IMR-90 (cell line): ENCODE results near the gene C1QTNF5. TPM values are rescaled to one million over a fixed set of nuclear protein-coding genes. Genes with fewer than 3 reads are reported as not detected.

Experiments used
- ATAC-seq: fragments of 200-7000 bp; cut with Tn5 transposase; 2 replicates; pipeline ENCODE4 v1.9.1; 2020; ENCODE audit warnings: low read depth, mild to moderate bottlenecking, moderate library complexity
- BruUV-seq: library from RNA; stranded (reverse); fragments of 400-500 nt; replicated peaks from 2 replicates; lab custom pipeline; 2021; lab: Mats Ljungman, UMichigan
- CTCF ChIA-PET: fragments of 300-600 bp; formaldehyde crosslinking; extraction: SDS; loops from one replicate; lab custom pipeline; 2021; ENCODE audit warnings: antibody characterized with exemption; lab: Yijun Ruan, JAX
- POLR2A ChIA-PET: fragments of 300-600 bp; sonication (Branson Sonifier 250); formaldehyde crosslinking; loops from one replicate; lab custom pipeline; 2022; ENCODE audit warnings: antibody characterized with exemption; ENCODE audit not compliant: unreplicated experiment; lab: Charles Lee
- DNase-seq: peaks from one replicate; pipeline ENCODE4 v3.0.0; 2013
- H2AFZ ChIP-seq: replicated peaks from 2 replicates; pipeline ENCODE3; 2013; ENCODE audit warnings: low read length, mild to moderate bottlenecking; ENCODE audit not compliant: poor library complexity
- H2AK5ac ChIP-seq: 2 replicates; pipeline ENCODE4 v1.6.1; 2013; ENCODE audit warnings: low read depth, low read length, inconsistent platforms
- H2AK9ac ChIP-seq: replicated peaks from 2 replicates; pipeline ENCODE3; 2013; ENCODE audit warnings: mild to moderate bottlenecking, low read depth, low read length, moderate library complexity; ENCODE audit not compliant: poor library complexity
- H2BK120ac ChIP-seq: 2 replicates; pipeline ENCODE4 v1.6.1; 2013; ENCODE audit warnings: low read depth, low read length, inconsistent platforms
- H2BK15ac ChIP-seq: 3 replicates; pipeline ENCODE4 v1.6.1; 2013; ENCODE audit warnings: low read depth, low read length, inconsistent platforms
- H2BK20ac ChIP-seq: 2 replicates; pipeline ENCODE4 v1.6.1; 2013; ENCODE audit warnings: low read depth, mild to moderate bottlenecking, inconsistent platforms, low read length, moderate library complexity
- H2BK5ac ChIP-seq: 2 replicates; pipeline ENCODE4 v1.6.1; 2013; ENCODE audit warnings: mild to moderate bottlenecking, low read depth, low read length, inconsistent platforms; ENCODE audit not compliant: poor library complexity, severe bottlenecking
- H3K14ac ChIP-seq: replicated peaks from 2 replicates; pipeline ENCODE4 v1.6.1; 2013; ENCODE audit warnings: low read depth, low read length, inconsistent platforms
- H3K18ac ChIP-seq: 2 replicates; pipeline ENCODE4 v1.6.1; 2013; ENCODE audit warnings: low read depth, low read length, control low read depth
- H3K23ac ChIP-seq: 2 replicates; pipeline ENCODE4 v1.6.1; 2013; ENCODE audit warnings: low read depth, low read length, inconsistent platforms
- H3K27ac ChIP-seq: 2 replicates; pipeline ENCODE4 v1.5.1; 2013; ENCODE audit warnings: mild to moderate bottlenecking, control low read depth, low read length; ENCODE audit not compliant: insufficient read depth
- H3K27me3 ChIP-seq: 2 replicates; pipeline ENCODE4 v1.6.1; 2013; ENCODE audit warnings: low read length; ENCODE audit not compliant: control insufficient read depth, insufficient read depth
- H3K36me3 ChIP-seq: 2 replicates; pipeline ENCODE4 v1.6.1; 2013; ENCODE audit warnings: low read length, mixed read lengths; ENCODE audit not compliant: control insufficient read depth, insufficient read depth
- H3K4ac ChIP-seq: 2 replicates; pipeline ENCODE4 v1.6.1; 2013; ENCODE audit warnings: low read depth, low read length, inconsistent platforms
- H3K4me1 ChIP-seq: 2 replicates; pipeline ENCODE4 v1.6.1; 2013; ENCODE audit warnings: low read length, mixed read lengths; ENCODE audit not compliant: control insufficient read depth, insufficient read depth
- H3K4me2 ChIP-seq: 2 replicates; pipeline ENCODE4 v1.6.1; 2013; ENCODE audit warnings: low read depth, mild to moderate bottlenecking, control low read depth, low read length, moderate library complexity
- H3K4me3 ChIP-seq: 2 replicates; pipeline ENCODE4 v1.5.1; 2013; ENCODE audit warnings: low read depth, mild to moderate bottlenecking, control low read depth, low read length, moderate library complexity; ENCODE audit not compliant: insufficient read depth
- H3K56ac ChIP-seq: 2 replicates; pipeline ENCODE4 v1.6.1; 2013; ENCODE audit warnings: low read length, inconsistent platforms; ENCODE audit not compliant: insufficient read depth; ENCODE audit errors: extremely low read depth
- H3K79me1 ChIP-seq, 2 experiments: 2 replicates each; pipeline ENCODE4 v1.6.1; 2013; ENCODE audit warnings: low read length in 2 of 2, inconsistent platforms in 1 of 2, low read depth in 1 of 2
- H3K9ac ChIP-seq: 2 replicates; pipeline ENCODE4 v1.6.1; 2013; ENCODE audit warnings: low read depth, low read length, control low read depth
- H3K9me1 ChIP-seq: 2 replicates; pipeline ENCODE4 v1.6.1; 2013; ENCODE audit warnings: low read length, inconsistent platforms; ENCODE audit not compliant: insufficient read depth
- H3K9me3 ChIP-seq: 2 replicates; pipeline ENCODE4 v1.6.1; 2013; ENCODE audit warnings: low read length; ENCODE audit not compliant: control insufficient read depth, insufficient read depth
- H4K20me1 ChIP-seq: 2 replicates; pipeline ENCODE4 v1.6.1; 2013; ENCODE audit warnings: low read length, inconsistent platforms; ENCODE audit not compliant: insufficient read depth
- H4K5ac ChIP-seq: 2 replicates; pipeline ENCODE4 v1.6.1; 2013; ENCODE audit warnings: mild to moderate bottlenecking, low read depth, low read length, control low read depth
- H4K8ac ChIP-seq, 2 experiments: 2 replicates each; pipeline ENCODE4 v1.6.1; 2013; ENCODE audit warnings: low read depth in 2 of 2, low read length in 2 of 2, control low read depth in 1 of 2, inconsistent platforms in 1 of 2
- H4K91ac ChIP-seq: 2 replicates; pipeline ENCODE4 v1.6.1; 2013; ENCODE audit warnings: low read depth, low read length, inconsistent platforms; ENCODE audit not compliant: insufficient read depth
- BHLHE40 ChIP-seq: fragments of 150-350 bp; IDR thresholded peaks from 2 replicates; pipeline ENCODE4 v1.6.1; 2016; ENCODE audit warnings: mild to moderate bottlenecking, low read depth, low read length
- CEBPB ChIP-seq: IDR thresholded peaks from 2 replicates; pipeline ENCODE4 v1.6.1; 2012; ENCODE audit warnings: low read depth, low read length, improper control_type of control experiment
- CHD1 ChIP-seq: IDR thresholded peaks from 2 replicates; pipeline ENCODE4 v1.6.1; 2012; ENCODE audit warnings: low read depth, low read length, improper control_type of control experiment
- FOS ChIP-seq: fragments of 150-350 bp; IDR thresholded peaks from 2 replicates; pipeline ENCODE4 v1.6.1; 2016; ENCODE audit warnings: low read depth, low read length
- MAZ ChIP-seq: IDR thresholded peaks from 2 replicates; pipeline ENCODE4 v1.6.1; 2012; ENCODE audit warnings: low read depth, mild to moderate bottlenecking, low read length, improper control_type of control experiment, moderate library complexity, borderline replicate concordance
- MXI1 ChIP-seq: IDR thresholded peaks from 2 replicates; pipeline ENCODE4 v1.6.1; 2012; ENCODE audit warnings: low read depth, mild to moderate bottlenecking, low read length, moderate library complexity, borderline replicate concordance
- NFE2L2 ChIP-seq: fragments of 150-350 bp; IDR thresholded peaks from 2 replicates; pipeline ENCODE4 v1.6.1; 2016; ENCODE audit warnings: low read depth, mild to moderate bottlenecking, low read length
- POLR2A ChIP-seq: IDR thresholded peaks from 2 replicates; pipeline ENCODE4 v1.6.1; 2012; ENCODE audit warnings: mild to moderate bottlenecking, low read depth, low read length
- RAD21 ChIP-seq: IDR thresholded peaks from 2 replicates; pipeline ENCODE4 v1.6.1; 2012; ENCODE audit warnings: low read length, improper control_type of control experiment
- RFX5 ChIP-seq: IDR thresholded peaks from 2 replicates; pipeline ENCODE4 v1.8.0; 2012; ENCODE audit warnings: low read depth, mild to moderate bottlenecking, low read length, moderate library complexity
- SMC3 ChIP-seq: fragments of 150-350 bp; IDR thresholded peaks from 2 replicates; pipeline ENCODE4 v1.6.1; 2016; ENCODE audit warnings: low read depth, mild to moderate bottlenecking, antibody characterized with exemption, low read length, moderate library complexity
- WGBS, 2 experiments: methylation state at CpG; one replicate each; pipeline versions ENCODE4 v1.1.5 to v1.1.7; 2013; ENCODE audit warnings: missing lambda C conversion rate in 2 of 2; ENCODE audit not compliant: insufficient read length in 1 of 2; ENCODE audit errors: extremely low coverage in 2 of 2; 5-methylcytosine and 5-hydroxymethylcytosine counted together
- dilution Hi-C: fragments of 300-500 bp; cut with HindIII; formaldehyde crosslinking; loops from one replicate; pipeline ENCODE4 v1.14.3; 2018; ENCODE audit warnings: low sequenced_read_pairs; ENCODE audit not compliant: unreplicated experiment
- in situ Hi-C: fragments of 300-500 bp; cut with MboI; formaldehyde crosslinking; loops from 3 replicates; pipeline ENCODE4 v1.14.3; 2019; ENCODE audit warnings: low sequenced_read_pairs, inconsistent platforms, mixed read lengths
- intact Hi-C: fragments of 100-400 bp; cut with micrococcal nuclease; formaldehyde crosslinking; loops from 2 replicates; pipeline ENCODE4 v1.10.0; 2022
- polyA plus RNA-seq, 3 experiments: library from polyadenylated mRNA; depleted of rRNA; stranded (reverse); fragments of >200 nt; gene quantifications; 2 replicates each; pipeline ENCODE4 v1.2.3, GENCODE V29; 2012; ENCODE audit warnings: low replicate concordance in 1 of 3
- total RNA-seq: library from RNA; depleted of rRNA; stranded (reverse); fragments of >200 nt; gene quantifications from 2 replicates; pipeline ENCODE4 v1.2.3, GENCODE V29; 2012
- TF ChIP-seq, protein P1 (sequence below): conservative IDR thresholded peaks from 2 replicates; pipeline ENCODE4 v1.5.1; 2012; ENCODE audit warnings: mild to moderate bottlenecking, low read depth, low read length, improper control_type of control experiment
- TF ChIP-seq, protein P2 (sequence below): fragments of 150-350 bp; IDR thresholded peaks from 2 replicates; pipeline ENCODE4 v1.6.1; 2016; ENCODE audit warnings: low read depth, mild to moderate bottlenecking, low read length, moderate library complexity, borderline replicate concordance
- TF ChIP-seq, protein P3 (sequence below): fragments of 150-350 bp; IDR thresholded peaks from 2 replicates; pipeline ENCODE4 v1.6.1; 2017; ENCODE audit warnings: mild to moderate bottlenecking, antibody characterized with exemption, low read length, low read depth

Gene C1QTNF5
- total and polyA plus RNA-seq, 2 of the 4 experiments (the other 2 are of a cell fraction): 2.0 to 5.4 TPM

DNA sequence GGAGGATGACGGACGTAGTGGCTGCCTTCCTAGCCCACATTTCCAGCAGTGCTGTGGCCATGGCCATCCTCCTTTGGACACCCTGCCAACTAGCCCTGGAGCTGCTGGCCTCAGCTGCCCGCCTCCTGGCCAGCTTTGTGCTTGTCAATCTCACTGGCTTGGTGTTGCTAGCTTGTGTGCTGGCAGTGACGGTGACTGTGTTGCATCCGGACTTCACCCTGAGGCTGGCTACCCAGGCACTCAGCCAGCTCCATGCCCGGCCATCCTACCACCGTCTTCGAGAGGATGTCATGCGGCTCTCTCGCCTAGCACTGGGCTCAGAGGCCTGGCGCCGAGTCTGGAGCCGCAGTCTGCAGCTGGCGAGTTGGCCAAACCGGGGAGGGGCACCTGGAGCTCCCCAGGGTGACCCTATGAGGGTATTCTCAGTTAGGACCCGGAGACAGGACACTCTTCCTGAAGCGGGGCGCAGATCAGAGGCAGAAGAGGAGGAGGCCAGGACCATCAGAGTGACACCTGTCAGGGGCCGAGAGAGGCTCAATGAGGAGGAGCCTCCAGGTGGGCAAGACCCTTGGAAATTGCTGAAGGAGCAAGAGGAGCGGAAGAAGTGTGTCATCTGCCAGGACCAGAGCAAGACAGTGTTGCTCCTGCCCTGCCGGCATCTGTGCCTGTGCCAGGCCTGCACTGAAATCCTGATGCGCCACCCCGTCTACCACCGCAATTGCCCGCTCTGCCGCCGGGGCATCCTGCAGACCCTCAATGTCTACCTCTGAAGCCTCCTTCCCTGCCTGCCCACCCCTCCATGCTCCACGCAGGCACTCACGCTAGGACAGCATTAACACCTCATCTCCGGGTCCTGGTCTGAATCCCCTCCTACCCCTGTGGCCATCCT lies 4.8 kb downstream of the C1QTNF5 start:
- peak overlapping the region; percentile 23; the same call in 1 of the 2 replicates for H2AK5ac ChIP-seq
- no peak overlapping the region for H2AFZ ChIP-seq
- H3K27ac ChIP-seq: no peak overlapping the region; the same call in 1 of the 2 replicates
- peaks cover 17 to 38% of the 10 kb centered on the region in 2 experiments; a peak in 3 of 4 replicates for H3K79me1 ChIP-seq
- no peak overlapping the region for H3K9ac ChIP-seq
- POLR2A ChIA-PET: no interaction called here
- no peak overlapping the region for H2BK5ac ChIP-seq
- no peak overlapping the region for H2BK15ac ChIP-seq
- peaks cover 2% of the 10 kb centered on the region; the same call in 1 of the 2 replicates for H3K36me3 ChIP-seq
- H3K27me3 ChIP-seq: no peaks in the 10 kb centered on the region
- in situ Hi-C loops: no loop called here
- BruUV-seq: no TSS peak
- no peak overlapping the region; the same call in 1 of the 2 replicates for H3K4me2 ChIP-seq
- CTCF ChIA-PET: interaction anchor here (1.1 kb wide), 1 partner anchor 241 kb away, joined by 3 read pairs; a partner anchor contains a TSS
- no peak overlapping the region for H4K5ac ChIP-seq
- no peak overlapping the region for H2BK120ac ChIP-seq
- no peak overlapping the region for H3K4me3 ChIP-seq
- ATAC-seq: no peak
- intact Hi-C loops: loop anchor here (5.0 kb wide), 1 partner anchor 189 kb away; the partner anchor contains the start of gene ABCG4
- peak overlapping the region; percentile 57; the same call in 1 of the 2 replicates for H4K91ac ChIP-seq
- dilution Hi-C loops: no loop called here
- no peak overlapping the region for H4K8ac ChIP-seq
- peaks cover 5% of the 10 kb centered on the region; the same call in 1 of the 2 replicates for H4K20me1 ChIP-seq
- no peak overlapping the region; the same call in 1 of the 2 replicates for H3K4ac ChIP-seq
- peaks cover 14% of the 10 kb centered on the region for H3K9me1 ChIP-seq
- H3K14ac ChIP-seq: no peak overlapping the region
- DNase-seq: no peak
- WGBS, 2 experiments: 94% methylated on average over 23 of the region's 30 CpGs; no CpG with 5 or more reads in 1 of the 2 experiments
- H2AK9ac ChIP-seq: peak overlapping the region; percentile 33
- peaks cover 24% of the 10 kb centered on the region for H3K4me1 ChIP-seq
- no peak overlapping the region for H3K23ac ChIP-seq
- no peak overlapping the region for H2BK20ac ChIP-seq
- H3K18ac ChIP-seq: no peak overlapping the region
- H3K9me3 ChIP-seq: no peaks in the 10 kb centered on the region
- no peak overlapping the region for H3K56ac ChIP-seq
- no peak for TF ChIP-seq BHLHE40
- TF ChIP-seq NFE2L2: no peak
- TF ChIP-seq RFX5: no peak
- TF ChIP-seq, protein P1, sequence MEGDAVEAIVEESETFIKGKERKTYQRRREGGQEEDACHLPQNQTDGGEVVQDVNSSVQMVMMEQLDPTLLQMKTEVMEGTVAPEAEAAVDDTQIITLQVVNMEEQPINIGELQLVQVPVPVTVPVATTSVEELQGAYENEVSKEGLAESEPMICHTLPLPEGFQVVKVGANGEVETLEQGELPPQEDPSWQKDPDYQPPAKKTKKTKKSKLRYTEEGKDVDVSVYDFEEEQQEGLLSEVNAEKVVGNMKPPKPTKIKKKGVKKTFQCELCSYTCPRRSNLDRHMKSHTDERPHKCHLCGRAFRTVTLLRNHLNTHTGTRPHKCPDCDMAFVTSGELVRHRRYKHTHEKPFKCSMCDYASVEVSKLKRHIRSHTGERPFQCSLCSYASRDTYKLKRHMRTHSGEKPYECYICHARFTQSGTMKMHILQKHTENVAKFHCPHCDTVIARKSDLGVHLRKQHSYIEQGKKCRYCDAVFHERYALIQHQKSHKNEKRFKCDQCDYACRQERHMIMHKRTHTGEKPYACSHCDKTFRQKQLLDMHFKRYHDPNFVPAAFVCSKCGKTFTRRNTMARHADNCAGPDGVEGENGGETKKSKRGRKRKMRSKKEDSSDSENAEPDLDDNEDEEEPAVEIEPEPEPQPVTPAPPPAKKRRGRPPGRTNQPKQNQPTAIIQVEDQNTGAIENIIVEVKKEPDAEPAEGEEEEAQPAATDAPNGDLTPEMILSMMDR: no peak
- TF ChIP-seq, protein P2, sequence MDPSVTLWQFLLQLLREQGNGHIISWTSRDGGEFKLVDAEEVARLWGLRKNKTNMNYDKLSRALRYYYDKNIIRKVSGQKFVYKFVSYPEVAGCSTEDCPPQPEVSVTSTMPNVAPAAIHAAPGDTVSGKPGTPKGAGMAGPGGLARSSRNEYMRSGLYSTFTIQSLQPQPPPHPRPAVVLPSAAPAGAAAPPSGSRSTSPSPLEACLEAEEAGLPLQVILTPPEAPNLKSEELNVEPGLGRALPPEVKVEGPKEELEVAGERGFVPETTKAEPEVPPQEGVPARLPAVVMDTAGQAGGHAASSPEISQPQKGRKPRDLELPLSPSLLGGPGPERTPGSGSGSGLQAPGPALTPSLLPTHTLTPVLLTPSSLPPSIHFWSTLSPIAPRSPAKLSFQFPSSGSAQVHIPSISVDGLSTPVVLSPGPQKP: no peak
- TF ChIP-seq POLR2A: no peak
- TF ChIP-seq MXI1: no peak
- no peak for TF ChIP-seq RAD21
- no peak for TF ChIP-seq FOS
- no peak for TF ChIP-seq SMC3
- TF ChIP-seq, protein P3, sequence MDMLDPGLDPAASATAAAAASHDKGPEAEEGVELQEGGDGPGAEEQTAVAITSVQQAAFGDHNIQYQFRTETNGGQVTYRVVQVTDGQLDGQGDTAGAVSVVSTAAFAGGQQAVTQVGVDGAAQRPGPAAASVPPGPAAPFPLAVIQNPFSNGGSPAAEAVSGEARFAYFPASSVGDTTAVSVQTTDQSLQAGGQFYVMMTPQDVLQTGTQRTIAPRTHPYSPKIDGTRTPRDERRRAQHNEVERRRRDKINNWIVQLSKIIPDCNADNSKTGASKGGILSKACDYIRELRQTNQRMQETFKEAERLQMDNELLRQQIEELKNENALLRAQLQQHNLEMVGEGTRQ: no peak
- no peak for TF ChIP-seq MAZ
- no peak for TF ChIP-seq CHD1
- no peak for TF ChIP-seq CEBPB
